PFSK-1 (cell line): ENCODE data around the gene TLX3.

Source experiments
- POLR2AphosphoS5 ChIP-seq: IDR thresholded peaks from 2 replicates; pipeline ENCODE4 v1.6.1; 2012; ENCODE audit warnings: low read depth, mild to moderate bottlenecking, control low read depth, low read length, moderate library complexity
- SIN3A ChIP-seq: IDR thresholded peaks from 2 replicates; pipeline ENCODE4 v1.6.1; 2012; ENCODE audit warnings: mild to moderate bottlenecking, low read length, moderate library complexity, borderline replicate concordance; ENCODE audit not compliant: insufficient read depth
- TF ChIP-seq, protein P1 (sequence below), 2 experiments: IDR thresholded peaks; 2 replicates each; pipeline versions ENCODE4 v1.6.1 to v1.8.0; 2011 to 2012; ENCODE audit warnings: low read depth in 2 of 2, low read length in 2 of 2, control low read depth in 1 of 2, inconsistent platforms in 1 of 2, mild to moderate bottlenecking in 1 of 2, moderate library complexity in 1 of 2; ENCODE audit not compliant: insufficient read depth in 1 of 2

DNA sequence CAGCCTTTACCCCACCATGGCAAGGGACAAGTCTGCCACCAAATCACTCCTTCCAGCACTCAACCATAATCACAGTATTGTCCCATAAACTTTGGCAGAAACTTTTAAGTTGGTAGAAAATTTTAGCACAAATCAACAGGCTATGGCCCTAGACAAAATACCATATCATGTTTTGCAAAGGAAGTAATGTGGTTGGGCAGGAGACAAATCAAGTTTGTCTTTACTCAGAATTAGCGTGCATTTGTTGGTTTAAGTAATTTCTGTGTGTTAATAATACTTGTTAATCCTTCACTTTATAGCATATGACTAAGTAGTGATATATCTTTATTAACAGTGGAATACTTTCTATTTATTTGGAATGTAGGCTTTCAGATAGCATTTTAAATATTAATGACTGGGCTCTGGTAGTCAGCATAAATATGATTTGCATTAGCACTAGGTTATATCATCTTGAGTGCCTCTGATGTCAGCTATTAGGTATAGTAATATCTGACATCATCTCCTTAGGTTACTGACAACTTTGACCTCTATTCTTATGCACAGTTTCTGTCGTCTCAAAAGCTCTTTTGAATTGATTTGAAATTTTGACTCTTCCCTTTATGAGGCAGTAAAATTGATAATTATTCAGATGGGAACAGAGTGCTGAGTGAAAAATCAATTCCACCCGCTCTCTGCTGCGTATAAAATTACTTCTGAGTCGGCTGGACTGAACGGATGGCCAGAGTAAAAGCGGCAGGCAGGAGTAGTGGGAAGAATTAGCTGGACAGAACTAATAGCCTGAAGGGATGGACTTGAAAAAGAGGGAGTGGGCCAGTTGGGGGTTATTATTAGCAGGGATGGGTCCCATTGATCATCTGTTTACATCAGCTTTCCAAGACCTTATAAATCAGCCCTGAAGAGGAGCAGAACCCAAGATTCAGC, 40.1 kb upstream of the TLX3 start:
- TF ChIP-seq SIN3A (no peak), POLR2AphosphoS5 (no peak)
- TF ChIP-seq, protein P1, sequence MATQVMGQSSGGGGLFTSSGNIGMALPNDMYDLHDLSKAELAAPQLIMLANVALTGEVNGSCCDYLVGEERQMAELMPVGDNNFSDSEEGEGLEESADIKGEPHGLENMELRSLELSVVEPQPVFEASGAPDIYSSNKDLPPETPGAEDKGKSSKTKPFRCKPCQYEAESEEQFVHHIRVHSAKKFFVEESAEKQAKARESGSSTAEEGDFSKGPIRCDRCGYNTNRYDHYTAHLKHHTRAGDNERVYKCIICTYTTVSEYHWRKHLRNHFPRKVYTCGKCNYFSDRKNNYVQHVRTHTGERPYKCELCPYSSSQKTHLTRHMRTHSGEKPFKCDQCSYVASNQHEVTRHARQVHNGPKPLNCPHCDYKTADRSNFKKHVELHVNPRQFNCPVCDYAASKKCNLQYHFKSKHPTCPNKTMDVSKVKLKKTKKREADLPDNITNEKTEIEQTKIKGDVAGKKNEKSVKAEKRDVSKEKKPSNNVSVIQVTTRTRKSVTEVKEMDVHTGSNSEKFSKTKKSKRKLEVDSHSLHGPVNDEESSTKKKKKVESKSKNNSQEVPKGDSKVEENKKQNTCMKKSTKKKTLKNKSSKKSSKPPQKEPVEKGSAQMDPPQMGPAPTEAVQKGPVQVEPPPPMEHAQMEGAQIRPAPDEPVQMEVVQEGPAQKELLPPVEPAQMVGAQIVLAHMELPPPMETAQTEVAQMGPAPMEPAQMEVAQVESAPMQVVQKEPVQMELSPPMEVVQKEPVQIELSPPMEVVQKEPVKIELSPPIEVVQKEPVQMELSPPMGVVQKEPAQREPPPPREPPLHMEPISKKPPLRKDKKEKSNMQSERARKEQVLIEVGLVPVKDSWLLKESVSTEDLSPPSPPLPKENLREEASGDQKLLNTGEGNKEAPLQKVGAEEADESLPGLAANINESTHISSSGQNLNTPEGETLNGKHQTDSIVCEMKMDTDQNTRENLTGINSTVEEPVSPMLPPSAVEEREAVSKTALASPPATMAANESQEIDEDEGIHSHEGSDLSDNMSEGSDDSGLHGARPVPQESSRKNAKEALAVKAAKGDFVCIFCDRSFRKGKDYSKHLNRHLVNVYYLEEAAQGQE (IDR thresholded peaks at IDR 0.05; ENCODE audit: insufficient read depth in 1 of 2, low read depth in 2 of 2, low read length in 2 of 2) = no peak
